GM23338 (cell line): ENCODE measurements around the gene INTS2. TPM values are rescaled to one million over a fixed set of nuclear protein-coding genes. Genes with fewer than 3 reads are reported as not detected.

Experiments
- ATAC-seq: fragments of 200-7000 bp; cut with Tn5 transposase; 3 replicates; pipeline ENCODE4 v1.9.1; 2020
- DNase-seq: peaks from one replicate; pipeline ENCODE4 v3.0.0-alpha.2; 2015; ENCODE audit warnings: low spot score
- H2AFZ ChIP-seq: fragments of 200-600 bp; sonication (generic); 2 replicates; pipeline ENCODE4 v1.8.0; 2016; ENCODE audit warnings: antibody characterized with exemption, mild to moderate bottlenecking, moderate library complexity
- H3F3A ChIP-seq: fragments of 200-600 bp; sonication (generic); replicated peaks from 2 replicates; pipeline ENCODE4 v1.8.0; 2017; ENCODE audit warnings: antibody characterized with exemption, mixed run types, low read depth
- H3K27ac ChIP-seq: fragments of 200-600 bp; sonication (generic); 2 replicates; pipeline ENCODE4 v1.6.1; 2016; ENCODE audit warnings: low read depth
- H3K27me3 ChIP-seq: fragments of 200-600 bp; sonication (generic); 2 replicates; pipeline ENCODE4 v1.8.0; 2016; ENCODE audit warnings: mild to moderate bottlenecking, mixed run types, moderate library complexity; ENCODE audit not compliant: insufficient read depth
- H3K36me3 ChIP-seq: fragments of 200-600 bp; sonication (generic); 2 replicates; pipeline ENCODE4 v1.8.0; 2016; ENCODE audit warnings: mild to moderate bottlenecking; ENCODE audit not compliant: insufficient read depth
- H3K4me1 ChIP-seq: fragments of 200-600 bp; sonication (generic); 2 replicates; pipeline ENCODE4 v1.8.0; 2016; ENCODE audit warnings: mild to moderate bottlenecking, moderate library complexity; ENCODE audit not compliant: insufficient read depth
- H3K4me2 ChIP-seq: fragments of 200-600 bp; sonication (generic); 2 replicates; pipeline ENCODE4 v1.7.1; 2017; ENCODE audit warnings: mixed run types
- H3K4me3 ChIP-seq: fragments of 200-600 bp; sonication (generic); 2 replicates; pipeline ENCODE4 v1.6.1; 2016; ENCODE audit warnings: mixed run types
- H3K79me2 ChIP-seq: fragments of 200-600 bp; sonication (generic); replicated peaks from 2 replicates; pipeline ENCODE4 v1.8.0; 2017; ENCODE audit warnings: mild to moderate bottlenecking; ENCODE audit not compliant: insufficient read depth
- H3K9me2 ChIP-seq: fragments of 200-600 bp; sonication (generic); 2 replicates; pipeline ENCODE4 v1.8.0; 2017; ENCODE audit not compliant: insufficient read depth
- H4K20me1 ChIP-seq: fragments of 200-600 bp; sonication (generic); replicated peaks from 2 replicates; pipeline ENCODE4 v1.8.0; 2017; ENCODE audit warnings: mild to moderate bottlenecking; ENCODE audit not compliant: insufficient read depth
- H3K27ac Mint-ChIP-seq: 2 replicates; pipeline ENCODE4 v1.8.0; 2020; ENCODE audit warnings: inconsistent platforms, mild to moderate bottlenecking, moderate library complexity, mixed read lengths
- H3K27me3 Mint-ChIP-seq: 3 replicates; pipeline ENCODE4 v1.8.0; 2022; ENCODE audit warnings: low read depth, mild to moderate bottlenecking, moderate library complexity, mixed read lengths, inconsistent platforms; ENCODE audit not compliant: insufficient read depth, poor library complexity
- H3K36me3 Mint-ChIP-seq: 3 replicates; pipeline ENCODE4 v1.8.0; 2021; ENCODE audit warnings: low read depth, mild to moderate bottlenecking, inconsistent platforms, moderate library complexity, mixed read lengths
- H3K4me1 Mint-ChIP-seq: 3 replicates; pipeline ENCODE4 v1.8.0; 2020; ENCODE audit warnings: mild to moderate bottlenecking, inconsistent platforms, mixed read lengths
- H3K4me3 Mint-ChIP-seq: 3 replicates; pipeline ENCODE4 v1.8.0; 2021; ENCODE audit warnings: moderate library complexity, mild to moderate bottlenecking, inconsistent platforms, mixed read lengths
- H3K9me3 Mint-ChIP-seq: 3 replicates; pipeline ENCODE4 v1.8.0; 2020; ENCODE audit warnings: moderate library complexity, mild to moderate bottlenecking, inconsistent platforms, mixed read lengths
- CREB1 ChIP-seq: fragments of 250-450 bp; sonication (Bioruptor Pico); IDR thresholded peaks from 2 replicates; pipeline ENCODE4 v1.5.0; 2020; ENCODE audit warnings: low read depth, mild to moderate bottlenecking, moderate library complexity
- EZH2 ChIP-seq: fragments of 200-600 bp; sonication (generic); IDR thresholded peaks from one replicate; pipeline ENCODE4 v1.8.0; 2017; ENCODE audit warnings: antibody characterized with exemption, mild to moderate bottlenecking, low read depth; ENCODE audit not compliant: unreplicated experiment
- EZH2phosphoT487 ChIP-seq: fragments of 200-600 bp; sonication (generic); IDR thresholded peaks from one replicate; pipeline ENCODE4 v1.8.1; 2018; ENCODE audit warnings: antibody characterized with exemption; ENCODE audit not compliant: unreplicated experiment
- JUNB ChIP-seq: IDR thresholded peaks from one replicate; pipeline ENCODE4 v1.6.1; 2016; ENCODE audit warnings: antibody characterized with exemption; ENCODE audit not compliant: unreplicated experiment
- NANOG ChIP-seq: IDR thresholded peaks from 2 replicates; pipeline ENCODE4 v1.6.1; 2016; ENCODE audit warnings: antibody characterized with exemption, borderline replicate concordance
- POLR2AphosphoS5 ChIP-seq: IDR thresholded peaks from 2 replicates; pipeline ENCODE4 v1.6.1; 2016; ENCODE audit warnings: antibody characterized with exemption, low read depth
- STAT1 ChIP-seq: IDR thresholded peaks from one replicate; pipeline ENCODE4 v1.6.1; 2016; ENCODE audit warnings: antibody characterized with exemption; ENCODE audit not compliant: unreplicated experiment
- ZNF114 ChIP-seq: fragments of 250-450 bp; sonication (Bioruptor Pico); IDR thresholded peaks from 2 replicates; pipeline ENCODE4 v1.5.0; 2020; ENCODE audit warnings: mild to moderate bottlenecking, moderate library complexity
- ZNF331 ChIP-seq: fragments of 250-450 bp; sonication (Bioruptor Pico); IDR thresholded peaks from 2 replicates; pipeline ENCODE4 v1.5.0; 2020; ENCODE audit warnings: low read depth, mild to moderate bottlenecking, moderate library complexity
- polyA plus RNA-seq: library from polyadenylated mRNA; unstranded; fragments of >200 nt; fragmentation: Nextera tagmentation; extraction: Ambion mirVana; gene quantifications from 2 replicates; pipeline ENCODE4 v1.2.1, GENCODE V29; 2016
- total RNA-seq: library from RNA; depleted of rRNA; stranded (reverse); fragments of >200 nt; shearing (Covaris generic); gene quantifications from 2 replicates; pipeline ENCODE4 v1.2.3, GENCODE V29; 2014
- TF ChIP-seq, protein P1 (sequence below): IDR thresholded peaks from one replicate; pipeline ENCODE4 v1.6.1; 2018; ENCODE audit warnings: antibody characterized with exemption; ENCODE audit not compliant: unreplicated experiment
- TF ChIP-seq, protein P2 (sequence below), 2 experiments: fragments of 200-600 bp in 1 of 2; sonication (generic) in 1 of 2; conservative IDR thresholded peaks; 2 replicates each; pipeline versions ENCODE4 v1.5.1 to v1.6.1; 2016 to 2017; ENCODE audit warnings: antibody characterized with exemption in 2 of 2, low read depth in 2 of 2, mild to moderate bottlenecking in 2 of 2, moderate library complexity in 1 of 2
- TF ChIP-seq, protein P3 (sequence below): fragments of 250-450 bp; sonication (Bioruptor Pico); IDR thresholded peaks from 2 replicates; pipeline ENCODE4 v1.5.0; 2020; ENCODE audit warnings: mild to moderate bottlenecking, moderate library complexity

Gene INTS2
- total and polyA plus RNA-seq, 2 experiments from 2014 or later: 5.9 to 31.6 TPM

DNA sequence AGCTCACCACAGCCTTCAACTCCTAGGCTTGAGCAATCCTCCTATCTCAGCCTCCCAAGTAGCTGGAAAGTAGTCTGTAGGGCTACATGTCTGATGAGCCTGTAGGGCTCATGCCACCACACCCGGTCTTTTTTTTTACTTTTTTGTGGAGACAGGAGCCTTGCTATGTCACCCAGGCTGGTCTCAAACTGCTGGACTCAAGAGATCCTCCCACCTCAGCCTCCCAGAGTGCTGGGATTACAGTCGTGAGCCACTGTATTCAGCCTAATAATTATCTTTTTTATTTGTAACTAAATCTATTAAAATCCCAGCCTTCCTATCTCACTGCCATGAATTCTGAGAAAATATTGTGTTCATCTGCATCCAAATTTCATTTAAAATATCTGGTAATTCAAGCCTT is 79.5 kb downstream of the INTS2 start (continued):
- TF ChIP-seq, protein P1, sequence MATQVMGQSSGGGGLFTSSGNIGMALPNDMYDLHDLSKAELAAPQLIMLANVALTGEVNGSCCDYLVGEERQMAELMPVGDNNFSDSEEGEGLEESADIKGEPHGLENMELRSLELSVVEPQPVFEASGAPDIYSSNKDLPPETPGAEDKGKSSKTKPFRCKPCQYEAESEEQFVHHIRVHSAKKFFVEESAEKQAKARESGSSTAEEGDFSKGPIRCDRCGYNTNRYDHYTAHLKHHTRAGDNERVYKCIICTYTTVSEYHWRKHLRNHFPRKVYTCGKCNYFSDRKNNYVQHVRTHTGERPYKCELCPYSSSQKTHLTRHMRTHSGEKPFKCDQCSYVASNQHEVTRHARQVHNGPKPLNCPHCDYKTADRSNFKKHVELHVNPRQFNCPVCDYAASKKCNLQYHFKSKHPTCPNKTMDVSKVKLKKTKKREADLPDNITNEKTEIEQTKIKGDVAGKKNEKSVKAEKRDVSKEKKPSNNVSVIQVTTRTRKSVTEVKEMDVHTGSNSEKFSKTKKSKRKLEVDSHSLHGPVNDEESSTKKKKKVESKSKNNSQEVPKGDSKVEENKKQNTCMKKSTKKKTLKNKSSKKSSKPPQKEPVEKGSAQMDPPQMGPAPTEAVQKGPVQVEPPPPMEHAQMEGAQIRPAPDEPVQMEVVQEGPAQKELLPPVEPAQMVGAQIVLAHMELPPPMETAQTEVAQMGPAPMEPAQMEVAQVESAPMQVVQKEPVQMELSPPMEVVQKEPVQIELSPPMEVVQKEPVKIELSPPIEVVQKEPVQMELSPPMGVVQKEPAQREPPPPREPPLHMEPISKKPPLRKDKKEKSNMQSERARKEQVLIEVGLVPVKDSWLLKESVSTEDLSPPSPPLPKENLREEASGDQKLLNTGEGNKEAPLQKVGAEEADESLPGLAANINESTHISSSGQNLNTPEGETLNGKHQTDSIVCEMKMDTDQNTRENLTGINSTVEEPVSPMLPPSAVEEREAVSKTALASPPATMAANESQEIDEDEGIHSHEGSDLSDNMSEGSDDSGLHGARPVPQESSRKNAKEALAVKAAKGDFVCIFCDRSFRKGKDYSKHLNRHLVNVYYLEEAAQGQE: no peak
- TF ChIP-seq, protein P2, sequence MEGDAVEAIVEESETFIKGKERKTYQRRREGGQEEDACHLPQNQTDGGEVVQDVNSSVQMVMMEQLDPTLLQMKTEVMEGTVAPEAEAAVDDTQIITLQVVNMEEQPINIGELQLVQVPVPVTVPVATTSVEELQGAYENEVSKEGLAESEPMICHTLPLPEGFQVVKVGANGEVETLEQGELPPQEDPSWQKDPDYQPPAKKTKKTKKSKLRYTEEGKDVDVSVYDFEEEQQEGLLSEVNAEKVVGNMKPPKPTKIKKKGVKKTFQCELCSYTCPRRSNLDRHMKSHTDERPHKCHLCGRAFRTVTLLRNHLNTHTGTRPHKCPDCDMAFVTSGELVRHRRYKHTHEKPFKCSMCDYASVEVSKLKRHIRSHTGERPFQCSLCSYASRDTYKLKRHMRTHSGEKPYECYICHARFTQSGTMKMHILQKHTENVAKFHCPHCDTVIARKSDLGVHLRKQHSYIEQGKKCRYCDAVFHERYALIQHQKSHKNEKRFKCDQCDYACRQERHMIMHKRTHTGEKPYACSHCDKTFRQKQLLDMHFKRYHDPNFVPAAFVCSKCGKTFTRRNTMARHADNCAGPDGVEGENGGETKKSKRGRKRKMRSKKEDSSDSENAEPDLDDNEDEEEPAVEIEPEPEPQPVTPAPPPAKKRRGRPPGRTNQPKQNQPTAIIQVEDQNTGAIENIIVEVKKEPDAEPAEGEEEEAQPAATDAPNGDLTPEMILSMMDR (conservative IDR thresholded peaks at IDR 0.05; ENCODE audit: low read depth in 2 of 2): no peak
- TF ChIP-seq JUNB: no peak

DNA sequence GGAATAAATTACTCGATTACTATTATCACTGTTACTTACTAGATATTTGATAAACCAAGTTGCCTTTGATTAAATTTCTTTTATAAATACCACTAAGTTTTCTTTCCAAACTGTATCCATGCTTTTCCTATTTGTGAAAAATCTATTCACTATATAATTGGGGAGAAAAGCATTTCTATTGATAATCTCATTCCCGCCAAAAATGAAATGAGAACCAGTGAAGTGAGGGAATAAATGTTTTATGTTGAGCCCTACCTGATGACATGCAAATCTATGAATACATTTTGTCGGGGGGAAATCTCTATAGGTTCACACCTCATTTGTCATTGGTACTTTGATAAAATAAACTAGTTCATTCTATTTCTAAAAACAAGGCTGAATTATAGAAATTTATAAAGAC is 80.1 kb downstream of the INTS2 start:
- H3K27ac Mint-ChIP-seq: no peak overlapping the region
- TF ChIP-seq EZH2phosphoT487: no peak
- no peak for TF ChIP-seq ZNF114 (CRISPR knock-in tag)
- no peak for TF ChIP-seq POLR2AphosphoS5
- no peak for TF ChIP-seq JUNB
- TF ChIP-seq EZH2: no peak
- TF ChIP-seq STAT1: no peak
- no peak for TF ChIP-seq NANOG
- no peak for TF ChIP-seq ZNF331 (CRISPR knock-in tag)
- TF ChIP-seq, protein P3, sequence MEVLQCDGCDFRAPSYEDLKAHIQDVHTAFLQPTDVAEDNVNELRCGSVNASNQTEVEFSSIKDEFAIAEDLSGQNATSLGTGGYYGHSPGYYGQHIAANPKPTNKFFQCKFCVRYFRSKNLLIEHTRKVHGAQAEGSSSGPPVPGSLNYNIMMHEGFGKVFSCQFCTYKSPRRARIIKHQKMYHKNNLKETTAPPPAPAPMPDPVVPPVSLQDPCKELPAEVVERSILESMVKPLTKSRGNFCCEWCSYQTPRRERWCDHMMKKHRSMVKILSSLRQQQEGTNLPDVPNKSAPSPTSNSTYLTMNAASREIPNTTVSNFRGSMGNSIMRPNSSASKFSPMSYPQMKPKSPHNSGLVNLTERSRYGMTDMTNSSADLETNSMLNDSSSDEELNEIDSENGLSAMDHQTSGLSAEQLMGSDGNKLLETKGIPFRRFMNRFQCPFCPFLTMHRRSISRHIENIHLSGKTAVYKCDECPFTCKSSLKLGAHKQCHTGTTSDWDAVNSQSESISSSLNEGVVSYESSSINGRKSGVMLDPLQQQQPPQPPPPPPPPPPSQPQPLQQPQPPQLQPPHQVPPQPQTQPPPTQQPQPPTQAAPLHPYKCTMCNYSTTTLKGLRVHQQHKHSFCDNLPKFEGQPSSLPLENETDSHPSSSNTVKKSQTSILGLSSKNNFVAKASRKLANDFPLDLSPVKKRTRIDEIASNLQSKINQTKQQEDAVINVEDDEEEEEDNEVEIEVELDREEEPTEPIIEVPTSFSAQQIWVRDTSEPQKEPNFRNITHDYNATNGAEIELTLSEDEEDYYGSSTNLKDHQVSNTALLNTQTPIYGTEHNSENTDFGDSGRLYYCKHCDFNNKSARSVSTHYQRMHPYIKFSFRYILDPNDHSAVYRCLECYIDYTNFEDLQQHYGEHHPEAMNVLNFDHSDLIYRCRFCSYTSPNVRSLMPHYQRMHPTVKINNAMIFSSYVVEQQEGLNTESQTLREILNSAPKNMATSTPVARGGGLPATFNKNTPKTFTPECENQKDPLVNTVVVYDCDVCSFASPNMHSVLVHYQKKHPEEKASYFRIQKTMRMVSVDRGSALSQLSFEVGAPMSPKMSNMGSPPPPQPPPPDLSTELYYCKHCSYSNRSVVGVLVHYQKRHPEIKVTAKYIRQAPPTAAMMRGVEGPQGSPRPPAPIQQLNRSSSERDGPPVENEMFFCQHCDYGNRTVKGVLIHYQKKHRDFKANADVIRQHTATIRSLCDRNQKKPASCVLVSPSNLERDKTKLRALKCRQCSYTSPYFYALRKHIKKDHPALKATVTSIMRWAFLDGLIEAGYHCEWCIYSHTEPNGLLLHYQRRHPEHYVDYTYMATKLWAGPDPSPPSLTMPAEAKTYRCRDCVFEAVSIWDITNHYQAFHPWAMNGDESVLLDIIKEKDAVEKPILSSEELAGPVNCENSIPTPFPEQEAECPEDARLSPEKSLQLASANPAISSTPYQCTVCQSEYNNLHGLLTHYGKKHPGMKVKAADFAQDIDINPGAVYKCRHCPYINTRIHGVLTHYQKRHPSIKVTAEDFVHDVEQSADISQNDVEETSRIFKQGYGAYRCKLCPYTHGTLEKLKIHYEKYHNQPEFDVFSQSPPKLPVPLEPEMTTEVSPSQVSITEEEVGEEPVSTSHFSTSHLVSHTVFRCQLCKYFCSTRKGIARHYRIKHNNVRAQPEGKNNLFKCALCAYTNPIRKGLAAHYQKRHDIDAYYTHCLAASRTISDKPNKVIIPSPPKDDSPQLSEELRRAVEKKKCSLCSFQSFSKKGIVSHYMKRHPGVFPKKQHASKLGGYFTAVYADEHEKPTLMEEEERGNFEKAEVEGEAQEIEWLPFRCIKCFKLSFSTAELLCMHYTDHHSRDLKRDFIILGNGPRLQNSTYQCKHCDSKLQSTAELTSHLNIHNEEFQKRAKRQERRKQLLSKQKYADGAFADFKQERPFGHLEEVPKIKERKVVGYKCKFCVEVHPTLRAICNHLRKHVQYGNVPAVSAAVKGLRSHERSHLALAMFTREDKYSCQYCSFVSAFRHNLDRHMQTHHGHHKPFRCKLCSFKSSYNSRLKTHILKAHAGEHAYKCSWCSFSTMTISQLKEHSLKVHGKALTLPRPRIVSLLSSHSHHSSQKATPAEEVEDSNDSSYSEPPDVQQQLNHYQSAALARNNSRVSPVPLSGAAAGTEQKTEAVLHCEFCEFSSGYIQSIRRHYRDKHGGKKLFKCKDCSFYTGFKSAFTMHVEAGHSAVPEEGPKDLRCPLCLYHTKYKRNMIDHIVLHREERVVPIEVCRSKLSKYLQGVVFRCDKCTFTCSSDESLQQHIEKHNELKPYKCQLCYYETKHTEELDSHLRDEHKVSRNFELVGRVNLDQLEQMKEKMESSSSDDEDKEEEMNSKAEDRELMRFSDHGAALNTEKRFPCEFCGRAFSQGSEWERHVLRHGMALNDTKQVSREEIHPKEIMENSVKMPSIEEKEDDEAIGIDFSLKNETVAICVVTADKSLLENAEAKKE (CRISPR knock-in tag): no peak
- TF ChIP-seq CREB1 (CRISPR knock-in tag): no peak

More for the DNA sequence above, 80.1 kb downstream of the INTS2 start:
- DNase-seq (no peak), ATAC-seq (no peak)
- H3K4me1 Mint-ChIP-seq: no peaks in the 10 kb centered on the region
- Histone ChIP-seq H3K4me3 (no peak overlapping the region), H3F3A (no peaks in the 10 kb centered on the region), H4K20me1 (no peaks in the 10 kb centered on the region), H3K27me3 (no peaks in the 10 kb centered on the region), H3K36me3 (peaks cover 17% of the 10 kb centered on the region; the same call in 1 of the 2 replicates), H2AFZ (no peak overlapping the region), H3K79me2 (no peaks in the 10 kb centered on the region), H3K4me2 (no peak overlapping the region), H3K4me1 (no peaks in the 10 kb centered on the region), H3K27ac (no peak overlapping the region), H3K9me2 (no peaks in the 10 kb centered on the region)
- H3K4me3 Mint-ChIP-seq: no peak overlapping the region
- no peaks in the 10 kb centered on the region for H3K9me3 Mint-ChIP-seq
- H3K27me3 Mint-ChIP-seq: no peaks in the 10 kb centered on the region
- H3K36me3 Mint-ChIP-seq: peaks cover 42% of the 10 kb centered on the region
